ENCODE measurements around the gene COL4A2.

The COL4A2 gene

DNA sequence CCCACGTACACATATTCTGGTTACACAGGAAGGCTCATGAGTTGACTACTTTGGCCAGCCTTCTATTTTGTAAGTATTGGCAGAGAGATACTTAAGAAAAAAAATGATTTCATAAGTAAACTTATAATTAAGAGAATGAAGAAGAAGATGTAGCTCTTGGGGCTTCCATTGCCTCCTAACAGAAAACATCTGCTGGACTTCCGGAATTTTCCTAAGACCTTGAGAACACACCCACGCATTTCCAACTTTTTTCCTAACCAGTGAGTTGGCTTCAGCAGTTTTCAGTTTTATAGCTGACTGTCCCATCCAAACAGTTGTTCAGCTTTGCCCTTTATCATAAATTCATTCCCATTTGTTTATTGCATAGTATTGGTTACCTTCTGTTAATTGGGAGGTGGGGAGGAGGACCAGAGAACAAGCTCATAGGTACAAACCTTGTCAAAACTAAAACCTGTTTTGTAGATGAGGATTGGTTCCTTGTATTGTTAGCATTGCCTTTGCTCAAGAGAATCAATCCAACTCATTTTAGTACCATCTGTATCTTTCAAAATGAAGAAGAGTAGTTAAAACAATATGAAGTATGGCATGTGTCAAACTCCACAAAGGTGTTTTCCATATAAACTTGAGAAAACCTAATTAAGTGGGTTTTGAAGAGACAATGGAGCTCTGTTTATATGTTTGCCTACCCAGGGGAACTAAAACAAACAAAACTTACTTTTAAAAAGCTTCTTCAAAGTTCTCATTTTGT lies 93.9 kb downstream of the COL4A2 start:
- peak; percentile 99 for DNase-seq (ENCODE audit: low read depth)
- H3K4me3 ChIP-seq (ENCODE audit: control insufficient read depth, low read depth, low read length): no peak overlapping the region
- TF ChIP-seq CTCF (conservative IDR thresholded peaks at IDR 0.05; ENCODE audit: control insufficient read depth, insufficient read depth, low read depth, low read length): no peak

DNA sequence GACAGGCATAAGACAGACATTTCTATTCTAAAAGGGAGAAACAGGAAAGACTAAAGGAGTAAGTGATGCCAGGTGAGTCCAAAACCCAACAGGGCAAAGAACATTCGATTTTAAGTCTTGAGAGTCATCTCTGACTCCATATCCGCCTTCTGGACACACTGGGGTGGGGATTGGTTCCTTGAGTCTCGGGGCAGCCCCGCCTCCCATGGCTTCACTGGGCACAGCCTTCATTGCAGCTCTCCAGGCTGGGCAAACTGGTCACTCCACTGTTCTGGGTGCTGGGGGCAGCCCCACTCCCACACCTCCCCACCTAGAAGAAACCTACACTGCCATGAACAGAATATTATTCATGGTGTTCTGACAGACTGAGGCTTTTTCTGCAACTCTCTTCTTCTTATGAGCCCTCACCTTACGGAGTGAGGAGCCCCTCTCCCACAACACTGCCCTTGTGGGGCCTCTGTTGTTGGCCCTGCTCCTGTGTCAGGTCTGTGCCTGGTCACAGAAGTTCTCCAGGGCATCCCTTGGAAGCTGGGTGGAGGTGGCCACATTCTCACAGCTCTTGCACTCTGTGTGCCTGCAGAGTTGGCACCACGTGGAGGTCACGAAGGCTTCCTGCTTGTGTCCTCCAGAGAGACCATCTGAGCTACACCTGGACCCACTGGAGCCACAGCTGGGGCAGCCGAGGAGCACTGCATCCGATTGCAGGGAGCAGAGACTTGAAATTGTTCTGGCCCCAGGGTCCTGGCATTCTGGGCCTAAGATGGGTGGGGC lies 95.4 kb downstream of the COL4A2 start:
- H3K4me3 ChIP-seq (ENCODE audit: control insufficient read depth, low read depth, low read length): no peak overlapping the region
- TF ChIP-seq CTCF (conservative IDR thresholded peaks at IDR 0.05; ENCODE audit: control insufficient read depth, insufficient read depth, low read depth, low read length): no peak
- no peak for DNase-seq (ENCODE audit: low read depth)

DNA sequence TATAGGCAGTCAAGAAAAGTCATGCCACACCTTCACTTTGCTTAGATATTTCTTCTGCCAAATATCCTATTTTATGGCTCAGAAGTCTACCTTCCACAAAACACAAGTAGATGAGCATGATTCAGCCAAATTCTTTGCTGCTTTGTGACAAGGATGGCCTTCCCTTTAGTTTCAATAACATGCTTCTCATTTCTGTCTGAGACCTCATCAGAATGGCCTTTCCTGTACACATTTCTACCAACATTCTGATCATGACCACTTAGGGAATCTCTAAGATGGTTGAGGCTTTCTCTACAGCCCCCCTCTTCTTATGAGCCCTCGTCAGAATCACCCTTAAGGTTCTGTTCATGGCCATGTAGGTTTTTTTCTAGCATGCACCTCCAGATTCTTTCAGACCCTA lies 96.2 kb downstream of the COL4A2 start:
- no peak for DNase-seq (ENCODE audit: low read depth)
- TF ChIP-seq CTCF (conservative IDR thresholded peaks at IDR 0.05; ENCODE audit: control insufficient read depth, insufficient read depth, low read depth, low read length): no peak
- no peak overlapping the region for H3K4me3 ChIP-seq (ENCODE audit: control insufficient read depth, low read depth, low read length)

DNA sequence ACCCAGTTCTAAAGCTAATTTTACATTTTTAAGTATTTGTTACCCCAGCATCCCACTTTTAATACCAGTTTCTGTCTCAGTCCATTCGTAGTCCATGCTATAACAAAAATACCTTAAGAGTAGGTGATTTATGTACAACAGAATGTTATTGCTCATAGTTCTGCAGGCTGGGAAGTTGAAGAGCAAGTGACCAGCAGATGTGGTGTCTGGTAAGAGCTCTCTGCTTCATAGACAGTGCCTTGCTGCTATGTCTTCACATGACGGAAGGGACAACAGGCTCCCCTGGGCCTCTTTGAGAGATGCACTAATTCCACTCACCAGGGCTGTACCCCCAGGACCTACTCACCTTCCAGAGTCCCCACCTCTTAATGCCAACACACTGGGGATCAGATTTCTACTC lies 96.6 kb downstream of the COL4A2 start:
- no peak for TF ChIP-seq CTCF (conservative IDR thresholded peaks at IDR 0.05; ENCODE audit: control insufficient read depth, insufficient read depth, low read depth, low read length)
- DNase-seq (ENCODE audit: low read depth): peak; percentile 46
- no peak overlapping the region for H3K4me3 ChIP-seq (ENCODE audit: control insufficient read depth, low read depth, low read length)

DNA sequence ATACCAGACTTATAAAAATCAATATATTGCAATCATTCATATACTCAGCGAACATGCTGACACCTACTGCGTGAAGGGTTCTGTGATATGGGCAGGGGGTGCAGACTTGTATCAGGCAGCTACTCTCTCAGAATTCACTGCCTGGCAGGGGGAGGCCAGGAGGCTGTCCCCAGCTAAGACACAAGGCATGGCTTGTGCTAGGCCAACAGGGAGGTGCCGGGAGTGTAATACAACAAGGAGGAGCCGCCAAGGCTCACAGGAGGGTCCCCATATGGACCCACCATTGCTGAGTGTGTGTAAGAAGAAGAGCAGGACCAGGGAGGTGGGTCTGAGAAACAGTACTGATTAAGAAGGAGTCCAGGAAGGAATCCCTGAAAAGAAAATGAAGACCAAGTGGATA lies 97.2 kb downstream of the COL4A2 start:
- no peak for TF ChIP-seq CTCF (conservative IDR thresholded peaks at IDR 0.05; ENCODE audit: control insufficient read depth, insufficient read depth, low read depth, low read length)
- H3K4me3 ChIP-seq (ENCODE audit: control insufficient read depth, low read depth, low read length): no peak overlapping the region
- DNase-seq (ENCODE audit: low read depth): no peak

- no peak for TF ChIP-seq CTCF (conservative IDR thresholded peaks at IDR 0.05; ENCODE audit: control insufficient read depth, insufficient read depth, low read depth, low read length)
- H3K4me3 ChIP-seq (ENCODE audit: control insufficient read depth, low read depth, low read length): no peak overlapping the region
- DNase-seq (ENCODE audit: low read depth): peak; percentile 69
Measured at GRCh38 chr13:110405597-110406450, 98.7 kb downstream of the COL4A2 start.
